ENCODE data around the gene CRHBP. TPM values are rescaled to one million over a fixed set of nuclear protein-coding genes. Genes with fewer than 3 reads are reported as not detected.

CRHBP gene
- total RNA-seq, 1 experiment from 2014 or later = 27.8 TPM

Small RNA genes lying within 50 kb of the gene (small RNA-seq; reads per million reads assigned to genes)
- not detected for gene RNU6ATAC36P

Other genes starting within 250 kb of the CRHBP start
- not detected in 2 replicates for gene F2R, start 236.9 kb upstream of the CRHBP start, total RNA-seq (2014; rRNA removed; shearing (Covaris generic); ENCODE audit: low replicate concordance)
- not detected in 2 replicates for gene F2RL1, start 134.0 kb upstream of the CRHBP start, total RNA-seq (2014; rRNA removed; shearing (Covaris generic); ENCODE audit: low replicate concordance)
- 20.4 and 22.4 TPM in 2 replicates for gene S100Z, start 103.0 kb upstream of the CRHBP start, total RNA-seq (2014; rRNA removed; shearing (Covaris generic); ENCODE audit: low replicate concordance)
- gene AGGF1, start 77.4 kb downstream of the CRHBP start, total RNA-seq (2014; rRNA removed; shearing (Covaris generic); ENCODE audit: low replicate concordance) = 25.9 and 31.1 TPM in 2 replicates
- gene ZBED3, start 134.2 kb downstream of the CRHBP start, total RNA-seq (2014; rRNA removed; shearing (Covaris generic); ENCODE audit: low replicate concordance) = 4.2 and 9.4 TPM in 2 replicates

Data from Karpas-422 (cell line).